ENCODE data around the gene TCEA2.

The TCEA2 gene

DNA sequence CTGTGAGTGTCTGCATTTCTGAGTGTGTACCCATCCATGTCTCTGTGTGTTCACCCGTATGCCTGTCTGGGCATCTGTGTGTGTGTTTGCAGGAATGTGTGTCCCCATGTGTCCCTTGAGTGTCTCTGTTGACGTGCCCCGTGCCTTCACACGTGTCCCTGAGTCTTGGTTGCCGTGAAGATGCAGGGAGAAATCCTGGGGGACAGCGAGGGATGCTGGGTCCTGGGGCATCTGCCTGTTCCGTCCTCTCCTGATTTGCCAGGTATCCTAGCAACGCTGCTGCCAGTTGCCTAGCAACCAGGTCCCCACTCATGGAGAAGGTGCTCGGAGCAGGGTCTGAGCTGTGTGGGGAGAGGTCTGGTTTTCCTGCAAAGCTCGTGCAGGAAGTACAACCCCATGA, 27.2 kb downstream of the TCEA2 start:
- peak in 24 of 56 donors; percentile 23 to 79 (median 47) for DNase-seq

- no peak for DNase-seq
These were observed 28.3 kb downstream of the TCEA2 start for GRCh38 chr20:64091340-64091739.

- peak in 13 of 56 donors; percentile 16 to 63 (median 36) for DNase-seq
These were observed 28.8 kb downstream of the TCEA2 start for GRCh38 chr20:64091770-64092169.

- DNase-seq: peak in 5 of 56 donors; percentile 51 to 70 (median 56)
These were observed 29.4 kb downstream of the TCEA2 start for GRCh38 chr20:64092258-64093012.

GRCh38 chr20:64093013-64093503, 30.1 kb downstream of the TCEA2 start:
- no peak for DNase-seq

DNA sequence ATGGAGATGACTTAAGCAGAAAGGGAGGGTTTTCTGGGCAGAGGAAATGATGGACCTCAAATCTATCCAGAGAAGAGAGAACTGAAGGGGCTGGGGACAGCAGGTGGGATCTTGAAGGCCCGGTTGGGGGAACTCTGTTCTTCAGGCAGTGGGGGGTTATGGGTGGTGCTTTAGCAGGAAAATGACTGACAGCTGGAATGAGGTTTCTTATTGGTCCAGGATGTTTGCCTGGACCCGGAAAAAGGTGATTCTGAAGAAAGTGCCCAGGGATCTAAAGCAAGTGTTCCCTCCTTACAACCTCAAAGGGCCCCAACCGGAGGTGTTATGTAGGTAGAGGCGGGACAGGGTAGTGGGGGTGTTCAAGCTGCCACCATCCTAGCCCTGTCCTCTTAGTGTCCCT, 32.5 kb downstream of the TCEA2 start:
- no peak for DNase-seq

- no peak for DNase-seq
These were observed 32.9 kb downstream of the TCEA2 start for GRCh38 chr20:64095927-64096326.

DNA sequence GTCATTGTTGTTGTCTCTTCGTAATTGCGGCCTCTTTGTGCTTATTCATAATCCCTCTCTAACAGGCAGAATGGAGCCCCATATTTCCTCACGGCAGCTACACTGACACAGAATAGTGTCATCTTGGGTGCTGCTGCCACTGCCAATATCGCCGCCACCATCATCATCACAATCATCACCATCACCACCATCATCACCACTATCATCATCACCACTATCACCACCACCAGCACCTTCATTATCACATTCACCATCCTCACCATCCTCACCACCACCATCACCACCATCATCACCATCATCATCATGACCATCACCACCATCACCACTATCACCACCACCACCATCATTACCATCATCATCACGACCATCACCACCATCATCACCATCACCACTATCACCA, 33.5 kb downstream of the TCEA2 start:
- no peak for DNase-seq

GRCh38 chr20:64098471-64099013, 35.5 kb downstream of the TCEA2 start:
- no peak for DNase-seq

DNA sequence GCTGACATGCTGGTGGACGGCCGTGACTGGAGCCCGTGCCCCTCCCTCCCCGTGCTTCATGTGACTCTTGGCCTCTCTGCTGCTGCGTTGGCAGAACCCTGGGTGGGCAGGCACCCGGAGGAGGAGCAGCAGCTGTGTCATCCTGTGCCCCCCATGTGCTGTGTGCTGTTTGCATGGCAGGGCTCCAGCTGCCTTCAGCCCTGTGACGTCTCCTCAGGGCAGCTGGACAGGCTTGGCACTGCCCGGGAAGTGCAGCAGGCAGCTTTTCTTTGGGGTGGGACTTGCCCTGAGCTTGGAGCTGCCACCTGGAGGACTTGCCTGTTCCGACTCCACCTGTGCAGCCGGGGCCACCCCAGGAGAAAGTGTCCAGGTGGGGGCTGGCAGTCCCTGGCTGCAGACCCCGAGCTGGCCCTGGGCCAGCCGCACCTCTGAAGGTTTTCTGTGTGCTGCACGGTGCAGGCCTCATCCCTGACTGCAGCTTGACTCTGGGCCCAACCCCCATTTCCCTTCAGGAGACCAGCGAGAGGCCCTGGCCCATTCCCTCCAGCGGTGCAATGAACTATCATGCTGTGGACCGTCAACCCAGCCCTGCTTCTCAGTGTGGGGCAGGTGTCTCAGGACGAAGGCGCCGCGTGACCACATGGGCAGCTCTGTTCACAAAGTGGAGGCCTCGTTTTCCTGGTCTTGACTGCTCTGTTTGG, 36.2 kb downstream of the TCEA2 start:
- DNase-seq: peak in 15 of 56 donors; percentile 17 to 66 (median 39)

- no peak for DNase-seq
These were observed 37.0 kb downstream of the TCEA2 start for GRCh38 chr20:64099880-64100565.

DNA sequence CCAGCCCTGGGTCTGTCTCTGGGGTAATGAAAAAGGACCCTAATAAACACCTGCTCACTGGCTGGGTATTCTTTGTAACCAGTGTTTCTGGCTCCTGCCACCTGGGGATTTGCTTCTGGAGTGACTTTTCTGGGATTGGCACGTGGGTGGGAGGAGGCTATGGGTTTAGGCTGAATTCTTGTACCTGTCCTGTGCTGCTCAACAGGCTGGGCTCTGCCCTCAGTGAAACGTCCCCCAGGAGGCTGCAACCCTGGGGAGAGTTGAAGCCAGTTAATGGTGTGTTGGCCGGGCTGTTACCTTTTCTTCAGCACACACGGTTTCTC, 37.5 kb downstream of the TCEA2 start:
- no peak for DNase-seq

DNA sequence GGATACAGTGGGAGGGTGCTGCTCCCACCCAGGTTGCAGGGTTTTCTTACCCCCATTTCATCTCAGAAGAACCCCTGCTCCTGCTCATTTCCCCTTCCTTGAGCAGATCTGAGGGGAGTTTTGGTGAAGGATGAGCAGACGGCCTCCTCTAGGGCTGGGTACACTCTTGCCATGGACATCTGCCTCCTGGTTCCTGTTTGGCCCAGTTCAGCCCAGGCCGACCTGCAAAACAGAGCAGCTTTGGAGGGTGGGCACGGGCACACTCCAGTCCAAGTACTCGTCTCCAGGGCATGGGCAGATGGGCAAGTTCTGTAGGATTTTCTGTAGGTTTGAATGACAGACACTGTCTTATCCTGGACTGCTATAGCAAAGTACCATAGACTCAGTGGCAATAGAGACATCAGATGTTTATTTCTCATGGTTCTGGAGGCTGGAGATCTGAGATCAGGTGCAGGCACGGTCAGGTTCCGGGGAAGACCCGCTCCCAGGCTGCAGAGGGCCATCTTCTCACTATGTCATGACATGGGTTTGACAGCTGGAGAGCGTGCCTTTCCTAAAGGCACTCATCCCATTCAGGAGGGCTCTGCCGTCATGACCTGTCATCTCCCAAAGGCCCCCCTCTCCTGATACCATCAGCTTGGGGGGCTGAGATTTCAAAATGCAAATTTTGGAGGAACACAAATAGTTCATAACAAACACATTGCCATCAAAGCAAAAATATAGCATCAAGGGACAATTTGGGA, 38.1 kb downstream of the TCEA2 start:
- DNase-seq: no peak

DNA sequence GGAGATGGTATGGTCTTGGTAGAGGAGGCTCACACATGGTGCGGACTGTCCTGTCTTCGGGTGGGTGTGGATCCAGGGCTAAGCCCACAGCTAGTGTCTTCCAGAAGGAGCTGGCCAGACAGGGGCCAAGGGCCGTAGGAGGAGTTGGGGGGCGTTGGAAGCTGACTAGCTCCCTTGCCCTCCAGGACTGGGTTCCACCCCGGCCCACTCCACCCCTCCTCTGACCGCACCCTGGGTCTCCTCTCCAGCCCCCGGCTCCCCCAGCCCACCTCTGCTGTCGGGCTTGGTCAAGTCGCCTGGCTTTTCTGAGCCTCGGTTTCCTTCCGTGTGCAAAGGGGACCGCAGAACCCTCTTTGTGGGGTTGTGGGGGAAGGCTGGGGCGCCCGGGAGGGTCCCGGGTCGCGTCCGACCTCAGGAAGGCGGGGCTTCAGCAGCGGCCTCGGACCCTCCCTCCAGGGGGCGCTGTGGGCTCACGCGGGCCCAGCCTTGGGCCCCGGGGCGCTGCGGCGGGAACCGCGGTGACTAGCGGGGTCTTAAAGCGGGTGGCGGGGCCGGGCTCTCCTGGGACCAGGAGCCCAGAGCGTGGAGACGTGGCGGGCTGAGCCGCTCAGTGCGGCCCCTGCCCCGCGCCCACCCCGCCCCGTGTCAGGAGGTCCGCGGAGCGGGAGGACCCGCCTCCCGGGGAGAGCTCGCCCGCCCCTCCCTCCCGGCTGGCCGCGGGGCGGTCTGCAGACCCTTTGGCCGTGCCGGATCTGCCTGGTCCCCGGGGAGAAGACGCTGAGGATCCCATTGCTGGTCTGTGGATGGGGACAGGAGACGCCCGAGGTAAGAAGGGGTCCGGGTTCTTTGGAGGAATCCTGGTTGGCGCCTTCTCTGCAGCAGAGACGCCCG, 39.0 kb downstream of the TCEA2 start:
- DNase-seq: peak in 2 of 56 donors; percentile 28 to 45

DNA sequence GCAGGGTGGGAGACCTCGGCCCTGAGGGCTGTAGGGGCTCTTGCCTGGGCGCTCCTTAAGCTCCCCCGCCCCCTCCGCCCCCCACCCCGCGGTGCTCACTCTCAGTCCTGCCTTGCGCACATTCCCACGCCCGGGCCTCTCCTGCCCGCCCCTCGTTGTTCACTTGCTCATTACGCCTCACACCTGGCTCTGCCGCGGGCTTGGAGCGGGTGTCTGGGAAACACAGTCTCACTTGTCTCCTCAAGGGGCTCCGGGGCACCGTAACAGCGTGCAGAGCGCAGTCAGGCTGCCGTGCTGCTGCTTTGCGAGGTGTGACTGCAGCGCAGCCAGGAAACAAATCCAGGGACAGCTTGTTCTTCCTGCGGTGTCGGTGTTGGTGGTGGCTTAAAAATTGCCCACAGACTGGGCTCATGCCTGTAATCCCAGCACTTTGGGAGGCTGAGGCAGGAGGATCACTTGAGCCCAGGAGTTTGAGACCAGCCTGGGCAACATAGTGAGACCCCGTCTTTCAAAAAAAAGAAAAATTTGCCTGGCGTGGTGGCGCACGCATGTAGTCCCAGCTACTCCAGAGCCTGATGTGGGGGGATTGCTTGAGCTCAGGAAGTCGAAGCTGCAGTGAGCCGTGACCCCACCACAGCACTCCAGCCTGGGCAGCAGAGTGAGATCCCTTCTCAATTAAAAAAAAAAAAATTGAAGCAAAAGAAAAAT, 39.8 kb downstream of the TCEA2 start:
- DNase-seq: peak in 6 of 56 donors; percentile 17 to 48 (median 32)

DNA sequence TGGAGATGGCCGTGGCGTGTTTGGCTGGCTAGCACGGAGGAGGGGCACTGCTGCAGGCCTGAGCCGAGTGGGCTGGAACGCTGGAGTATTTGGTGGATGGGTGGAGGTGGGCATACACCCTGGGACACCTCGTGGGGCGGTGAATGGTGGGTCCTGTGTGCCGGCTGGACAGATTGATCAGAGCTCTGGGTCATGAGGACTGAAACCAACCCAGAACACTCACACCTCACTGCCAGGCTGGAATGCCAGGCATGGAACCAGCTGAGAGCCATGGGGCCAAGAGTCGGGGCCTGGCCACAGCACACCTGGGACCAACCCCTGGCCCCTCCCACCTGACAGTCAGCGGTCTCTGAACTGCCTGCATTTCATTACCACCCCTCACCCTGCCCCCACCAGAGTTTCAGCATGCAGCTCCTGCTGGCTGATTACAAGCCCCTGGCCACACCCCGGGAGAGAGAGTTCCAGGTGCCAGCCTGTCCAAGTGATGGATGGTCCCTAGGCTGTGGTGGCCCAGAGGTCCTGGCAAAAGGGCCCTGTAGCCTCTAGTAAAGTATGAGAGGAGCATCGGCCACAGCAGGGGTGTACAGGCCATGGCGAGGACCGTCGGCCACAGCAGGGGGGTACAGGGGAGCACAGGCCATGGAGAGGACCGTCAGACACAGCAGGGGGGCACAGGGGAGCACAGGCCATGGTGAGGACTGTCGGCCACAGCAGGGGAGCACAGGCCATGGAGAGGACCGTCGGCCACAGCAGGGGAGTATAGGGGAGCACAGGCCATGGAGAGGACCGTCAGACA, 41.1 kb downstream of the TCEA2 start:
- no peak for DNase-seq

- DNase-seq: no peak
These were observed 41.9 kb downstream of the TCEA2 start for GRCh38 chr20:64104667-64105451.
